Endothelial cell (in vitro differentiated cells): Measurements from ENCODE around the gene TMEM170A. TPM values are rescaled to one million over a fixed set of nuclear protein-coding genes. Genes with fewer than 3 reads are reported as not detected.
"Not testable (repeated sequence)": the region's sequence is repeated elsewhere in the genome, so short reads cannot be mapped to it uniquely, and the experiment has no call there.

Experiments used
- DNase-seq: peaks from one replicate; pipeline ENCODE4 v3.0.0; 2021; ENCODE audit warnings: low spot score
- H3K27ac Mint-ChIP-seq: one replicate; pipeline ENCODE4 v1.8.0; 2021; ENCODE audit warnings: mixed read lengths, inconsistent platforms; ENCODE audit not compliant: unreplicated experiment
- H3K27me3 Mint-ChIP-seq: one replicate; pipeline ENCODE4 v1.8.0; 2021; ENCODE audit warnings: mild to moderate bottlenecking, moderate library complexity, mixed read lengths, inconsistent platforms; ENCODE audit not compliant: unreplicated experiment
- H3K36me3 Mint-ChIP-seq: one replicate; pipeline ENCODE4 v1.8.0; 2021; ENCODE audit warnings: mild to moderate bottlenecking, low read depth, mixed read lengths, inconsistent platforms; ENCODE audit not compliant: unreplicated experiment
- H3K4me1 Mint-ChIP-seq: one replicate; pipeline ENCODE4 v1.8.0; 2021; ENCODE audit warnings: mild to moderate bottlenecking, mixed read lengths, inconsistent platforms; ENCODE audit not compliant: unreplicated experiment
- H3K4me3 Mint-ChIP-seq: one replicate; pipeline ENCODE4 v1.8.0; 2021; ENCODE audit warnings: mild to moderate bottlenecking, mixed read lengths, inconsistent platforms; ENCODE audit not compliant: unreplicated experiment
- H3K9me3 Mint-ChIP-seq: one replicate; pipeline ENCODE4 v1.8.0; 2021; ENCODE audit warnings: mixed read lengths, inconsistent platforms; ENCODE audit not compliant: unreplicated experiment
- total RNA-seq: library from RNA; stranded (reverse); fragmentation: NEBNext Ultra II Directional; extraction: Animal tissue kit (Norgen Biotek cat#: 25700); gene quantifications from one replicate; pipeline ENCODE4 v1.2.1, GENCODE V29; 2021; ENCODE audit not compliant: unreplicated experiment
- TF ChIP-seq, protein P1 (sequence below): fragments of 200-600 bp; sonication (generic); IDR thresholded peaks from one replicate; pipeline ENCODE4 v1.5.0; 2021; ENCODE audit warnings: antibody characterized with exemption; ENCODE audit not compliant: unreplicated experiment

The TMEM170A gene
- total RNA-seq, 1 donor from 2014 or later: 38.0 TPM

GRCh38 chr16:75466760-75467159, 2.3 kb upstream of the TMEM170A start:
- TF ChIP-seq, protein P1, sequence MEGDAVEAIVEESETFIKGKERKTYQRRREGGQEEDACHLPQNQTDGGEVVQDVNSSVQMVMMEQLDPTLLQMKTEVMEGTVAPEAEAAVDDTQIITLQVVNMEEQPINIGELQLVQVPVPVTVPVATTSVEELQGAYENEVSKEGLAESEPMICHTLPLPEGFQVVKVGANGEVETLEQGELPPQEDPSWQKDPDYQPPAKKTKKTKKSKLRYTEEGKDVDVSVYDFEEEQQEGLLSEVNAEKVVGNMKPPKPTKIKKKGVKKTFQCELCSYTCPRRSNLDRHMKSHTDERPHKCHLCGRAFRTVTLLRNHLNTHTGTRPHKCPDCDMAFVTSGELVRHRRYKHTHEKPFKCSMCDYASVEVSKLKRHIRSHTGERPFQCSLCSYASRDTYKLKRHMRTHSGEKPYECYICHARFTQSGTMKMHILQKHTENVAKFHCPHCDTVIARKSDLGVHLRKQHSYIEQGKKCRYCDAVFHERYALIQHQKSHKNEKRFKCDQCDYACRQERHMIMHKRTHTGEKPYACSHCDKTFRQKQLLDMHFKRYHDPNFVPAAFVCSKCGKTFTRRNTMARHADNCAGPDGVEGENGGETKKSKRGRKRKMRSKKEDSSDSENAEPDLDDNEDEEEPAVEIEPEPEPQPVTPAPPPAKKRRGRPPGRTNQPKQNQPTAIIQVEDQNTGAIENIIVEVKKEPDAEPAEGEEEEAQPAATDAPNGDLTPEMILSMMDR: no peak

GRCh38 chr16:75463389-75464121, 934 bp downstream of the TMEM170A start:
- not testable (repeated sequence) for H3K36me3 Mint-ChIP-seq, H3K9me3 Mint-ChIP-seq, H3K27me3 Mint-ChIP-seq
- peaks cover 20% of the 10 kb centered on the region for H3K4me1 Mint-ChIP-seq
- H3K4me3 Mint-ChIP-seq: peak overlapping the region; percentile 98
- peak; percentile 41 for DNase-seq
- H3K27ac Mint-ChIP-seq: peak overlapping the region; percentile 82

More at GRCh38 chr16:75466760-75467159, 2.3 kb upstream of the TMEM170A start:
- DNase-seq: no peak
- Mint-ChIP-seq H3K9me3 (no peaks in the 10 kb centered on the region), H3K4me1 (peaks cover 15% of the 10 kb centered on the region), H3K27me3 (peaks cover 6% of the 10 kb centered on the region), H3K27ac (no peak overlapping the region), H3K4me3 (no peak overlapping the region), H3K36me3 (no peaks in the 10 kb centered on the region)

DNA sequence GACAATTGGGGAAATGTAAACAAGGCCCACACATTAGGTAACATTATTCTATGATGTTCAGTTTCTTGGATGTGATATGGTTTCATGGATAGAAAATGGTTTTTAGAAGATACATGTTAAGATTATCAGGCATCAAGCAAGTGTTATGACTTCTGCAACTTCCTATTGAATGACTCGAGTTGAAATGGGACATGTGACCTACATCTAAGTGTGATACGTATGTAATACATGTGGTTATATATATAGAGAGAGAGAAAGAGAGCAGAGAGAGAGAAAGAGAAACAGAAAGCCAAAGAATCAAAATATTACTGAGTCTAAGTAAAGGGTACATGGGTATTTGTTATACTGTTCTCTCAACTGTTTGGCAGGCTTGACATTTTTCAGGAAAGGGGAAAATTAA, 1.7 kb downstream of the TMEM170A start:
- TF ChIP-seq, protein P1: no peak
- Mint-ChIP-seq H3K27me3 (peaks cover 4% of the 10 kb centered on the region), H3K4me1 (peaks cover 20% of the 10 kb centered on the region), H3K36me3 (peaks cover 3% of the 10 kb centered on the region), H3K4me3 (peak overlapping the region; percentile 98), H3K9me3 (no peaks in the 10 kb centered on the region), H3K27ac (no peak overlapping the region)
- no peak for DNase-seq

DNA sequence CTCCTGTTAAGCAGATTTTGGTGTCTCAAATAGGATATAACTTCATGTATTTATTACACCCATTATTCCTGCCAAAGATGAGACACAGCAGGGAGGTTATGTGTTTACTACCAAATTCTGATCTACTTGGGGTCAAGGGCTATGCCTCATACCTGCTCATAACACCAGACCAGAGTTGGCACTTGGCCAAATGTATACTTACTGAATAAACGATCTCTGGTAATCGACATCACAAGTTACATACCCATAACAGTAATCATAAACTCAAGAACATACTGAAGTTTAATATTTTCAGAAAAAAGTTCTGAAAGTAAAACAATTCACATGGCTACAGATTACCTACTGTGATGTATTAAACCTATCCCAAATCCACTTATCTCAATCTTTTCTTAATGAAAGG, 2.9 kb downstream of the TMEM170A start:
- Mint-ChIP-seq H3K4me3 (no peak overlapping the region), H3K27ac (no peak overlapping the region), H3K36me3 (peaks cover 3% of the 10 kb centered on the region), H3K4me1 (peaks cover 23% of the 10 kb centered on the region), H3K9me3 (no peaks in the 10 kb centered on the region), H3K27me3 (peaks cover 4% of the 10 kb centered on the region)
- TF ChIP-seq, protein P1: no peak
- DNase-seq: no peak

DNA sequence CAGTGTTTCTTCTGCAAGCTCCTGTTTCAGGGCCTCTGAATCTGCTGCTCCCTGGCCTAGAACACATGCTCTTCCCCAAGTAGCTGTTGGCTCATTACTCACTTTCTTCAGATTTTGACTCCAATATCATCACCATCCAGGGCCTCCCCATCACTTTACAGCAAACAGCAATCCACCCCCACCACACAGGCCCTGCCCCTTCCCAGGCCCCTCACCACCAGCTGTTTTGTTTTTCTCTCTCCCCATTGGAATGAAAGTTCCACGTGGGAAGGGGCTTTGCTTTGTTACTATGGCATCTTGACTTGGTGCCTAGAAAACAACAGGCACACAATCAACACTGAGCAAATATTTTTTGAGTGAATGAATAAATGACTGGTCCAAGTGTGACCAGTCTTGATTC, 4.0 kb downstream of the TMEM170A start:
- H3K27me3 Mint-ChIP-seq: peaks cover 6% of the 10 kb centered on the region
- TF ChIP-seq, protein P1: no peak
- peak overlapping the region; percentile 3 for H3K4me3 Mint-ChIP-seq
- peaks cover 31% of the 10 kb centered on the region for H3K4me1 Mint-ChIP-seq
- no peaks in the 10 kb centered on the region for H3K9me3 Mint-ChIP-seq
- H3K27ac Mint-ChIP-seq: peak overlapping the region; percentile 28
- peaks cover 3% of the 10 kb centered on the region for H3K36me3 Mint-ChIP-seq
- no peak for DNase-seq
